SK-N-SH treated with all-trans-retinoic acid at 6 μM for 48 hours (cell line): Measurements from ENCODE around the gene DAD1.

Experiments
- ATAC-seq: fragments of 200-7000 bp; cut with Tn5 transposase; 3 replicates; pipeline ENCODE4 v1.9.1; 2020; ENCODE audit warnings: mild to moderate bottlenecking, moderate library complexity
- ARNTL ChIP-seq: fragments of 450-650 bp; formaldehyde crosslinking; IDR thresholded peaks from 2 replicates; pipeline ENCODE4 v1.5.0; 2020; ENCODE audit warnings: low read depth, mild to moderate bottlenecking, moderate library complexity, borderline replicate concordance
- BACH2 ChIP-seq: fragments of 250-450 bp; sonication (Bioruptor Pico); IDR thresholded peaks from 2 replicates; pipeline ENCODE4 v1.9.0; 2021; ENCODE audit warnings: mild to moderate bottlenecking, borderline replicate concordance
- CSDC2 ChIP-seq: fragments of 250-450 bp; sonication (Bioruptor Pico); IDR thresholded peaks from 2 replicates; pipeline ENCODE4 v1.5.0; 2020; ENCODE audit warnings: mild to moderate bottlenecking, moderate library complexity
- ESRRG ChIP-seq: fragments of 250-450 bp; sonication (Bioruptor Pico); IDR thresholded peaks from 2 replicates; pipeline ENCODE4 v1.6.1; 2021; ENCODE audit warnings: mild to moderate bottlenecking
- ISL1 ChIP-seq: fragments of 250-450 bp; sonication (Bioruptor Pico); IDR thresholded peaks from 2 replicates; pipeline ENCODE4 v2.1.2; 2022; ENCODE audit warnings: mild to moderate bottlenecking, moderate library complexity
- OSR1 ChIP-seq: fragments of 250-450 bp; sonication (Bioruptor Pico); IDR thresholded peaks from 2 replicates; pipeline ENCODE4 v1.8.0; 2022; ENCODE audit warnings: moderate library complexity, mild to moderate bottlenecking, inconsistent platforms
- RARB ChIP-seq: fragments of 250-450 bp; sonication (Bioruptor Pico); IDR thresholded peaks from 2 replicates; pipeline ENCODE4 v1.8.0; 2021; ENCODE audit warnings: mild to moderate bottlenecking, moderate library complexity
- SNAI2 ChIP-seq: fragments of 250-450 bp; sonication (Bioruptor Pico); IDR thresholded peaks from 2 replicates; pipeline ENCODE4 v1.5.0; 2020; ENCODE audit warnings: mild to moderate bottlenecking, moderate library complexity
- TCF4 ChIP-seq: fragments of 250-450 bp; sonication (Bioruptor Pico); IDR thresholded peaks from 2 replicates; pipeline ENCODE4 v1.8.0; 2021; ENCODE audit warnings: mild to moderate bottlenecking, moderate library complexity, borderline replicate concordance
- TOX ChIP-seq: fragments of 250-450 bp; sonication (Bioruptor Pico); IDR thresholded peaks from 2 replicates; pipeline ENCODE4 v1.8.0; 2021; ENCODE audit warnings: mild to moderate bottlenecking, moderate library complexity, borderline replicate concordance
- ZFP3 ChIP-seq: fragments of 250-450 bp; sonication (Bioruptor Pico); IDR thresholded peaks from 2 replicates; pipeline ENCODE4 v1.5.0; 2020; ENCODE audit warnings: mild to moderate bottlenecking, moderate library complexity
- ZFP30 ChIP-seq: fragments of 450-650 bp; formaldehyde crosslinking; IDR thresholded peaks from 2 replicates; pipeline ENCODE4 v1.5.0; 2022; ENCODE audit warnings: mild to moderate bottlenecking, moderate library complexity
- ZNF565 ChIP-seq: fragments of 450-650 bp; formaldehyde crosslinking; conservative IDR thresholded peaks from 2 replicates; pipeline ENCODE4 v1.5.0; 2020; ENCODE audit warnings: low read depth, mild to moderate bottlenecking, moderate library complexity
- ZNF70 ChIP-seq: fragments of 450-650 bp; formaldehyde crosslinking; IDR thresholded peaks from 2 replicates; pipeline ENCODE4 v1.5.0; 2020; ENCODE audit warnings: mild to moderate bottlenecking, moderate library complexity
- ZNF8 ChIP-seq: fragments of 450-650 bp; formaldehyde crosslinking; IDR thresholded peaks from 2 replicates; pipeline ENCODE4 v1.5.0; 2020; ENCODE audit warnings: mild to moderate bottlenecking, moderate library complexity
- TF ChIP-seq, protein P1 (sequence below): fragments of 250-450 bp; sonication (Bioruptor Pico); IDR thresholded peaks from 2 replicates; pipeline ENCODE4 v1.8.0; 2020; ENCODE audit warnings: mild to moderate bottlenecking, moderate library complexity, borderline replicate concordance
- TF ChIP-seq, protein P2 (sequence below): fragments of 250-450 bp; sonication (Bioruptor Pico); IDR thresholded peaks from 2 replicates; pipeline ENCODE4 v1.5.1; 2020; ENCODE audit warnings: low read depth, mild to moderate bottlenecking, moderate library complexity
- TF ChIP-seq, protein P3 (sequence below): fragments of 250-450 bp; sonication (Bioruptor Pico); IDR thresholded peaks from 2 replicates; pipeline ENCODE4 v1.5.1; 2021; ENCODE audit warnings: mild to moderate bottlenecking, moderate library complexity
- TF ChIP-seq, protein P4 (sequence below): fragments of 250-450 bp; sonication (Bioruptor Pico); IDR thresholded peaks from 2 replicates; pipeline ENCODE4 v1.8.0; 2021; ENCODE audit warnings: low read depth, mild to moderate bottlenecking, moderate library complexity, borderline replicate concordance
- TF ChIP-seq, protein P5 (sequence below): fragments of 250-450 bp; sonication (Bioruptor Pico); IDR thresholded peaks from 2 replicates; pipeline ENCODE4 v1.5.0; 2020; ENCODE audit warnings: mild to moderate bottlenecking, moderate library complexity

The DAD1 gene

DNA sequence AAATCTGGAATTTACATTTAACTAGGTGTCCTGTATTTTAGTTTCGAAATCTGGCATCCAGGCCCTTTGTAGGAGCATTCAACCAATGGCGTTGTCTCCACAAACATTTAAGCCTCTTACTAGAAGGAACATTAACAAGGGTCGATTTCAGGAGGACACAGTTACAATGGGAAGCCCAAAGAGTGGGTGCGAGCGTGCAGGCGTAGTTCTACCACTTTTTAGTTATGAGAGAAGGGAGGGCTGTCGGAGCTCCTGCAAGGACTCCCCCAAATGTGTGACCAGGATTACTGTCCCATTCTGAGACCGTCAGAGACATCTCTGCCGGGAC is 8.7 kb upstream of the DAD1 start:
- TF ChIP-seq ZNF70 (CRISPR knock-in tag) (peak; percentile 94), ZNF8 (CRISPR knock-in tag) (no peak)
- peak; percentile 13 for ATAC-seq

GRCh38 chr14:22597265-22597664 is 8.2 kb upstream of the DAD1 start:
- TF ChIP-seq ZNF70 (CRISPR knock-in tag) = no peak
- no peak for TF ChIP-seq TOX (CRISPR knock-in tag)
- no peak for TF ChIP-seq BACH2 (CRISPR knock-in tag)
- TF ChIP-seq, protein P1, sequence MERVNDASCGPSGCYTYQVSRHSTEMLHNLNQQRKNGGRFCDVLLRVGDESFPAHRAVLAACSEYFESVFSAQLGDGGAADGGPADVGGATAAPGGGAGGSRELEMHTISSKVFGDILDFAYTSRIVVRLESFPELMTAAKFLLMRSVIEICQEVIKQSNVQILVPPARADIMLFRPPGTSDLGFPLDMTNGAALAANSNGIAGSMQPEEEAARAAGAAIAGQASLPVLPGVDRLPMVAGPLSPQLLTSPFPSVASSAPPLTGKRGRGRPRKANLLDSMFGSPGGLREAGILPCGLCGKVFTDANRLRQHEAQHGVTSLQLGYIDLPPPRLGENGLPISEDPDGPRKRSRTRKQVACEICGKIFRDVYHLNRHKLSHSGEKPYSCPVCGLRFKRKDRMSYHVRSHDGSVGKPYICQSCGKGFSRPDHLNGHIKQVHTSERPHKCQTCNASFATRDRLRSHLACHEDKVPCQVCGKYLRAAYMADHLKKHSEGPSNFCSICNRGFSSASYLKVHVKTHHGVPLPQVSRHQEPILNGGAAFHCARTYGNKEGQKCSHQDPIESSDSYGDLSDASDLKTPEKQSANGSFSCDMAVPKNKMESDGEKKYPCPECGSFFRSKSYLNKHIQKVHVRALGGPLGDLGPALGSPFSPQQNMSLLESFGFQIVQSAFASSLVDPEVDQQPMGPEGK = no peak
- no peak for TF ChIP-seq ZFP3
- TF ChIP-seq OSR1 (CRISPR knock-in tag) = no peak
- TF ChIP-seq CSDC2 (CRISPR knock-in tag) = no peak
- TF ChIP-seq RARB (CRISPR knock-in tag) = no peak
- TF ChIP-seq, protein P2, sequence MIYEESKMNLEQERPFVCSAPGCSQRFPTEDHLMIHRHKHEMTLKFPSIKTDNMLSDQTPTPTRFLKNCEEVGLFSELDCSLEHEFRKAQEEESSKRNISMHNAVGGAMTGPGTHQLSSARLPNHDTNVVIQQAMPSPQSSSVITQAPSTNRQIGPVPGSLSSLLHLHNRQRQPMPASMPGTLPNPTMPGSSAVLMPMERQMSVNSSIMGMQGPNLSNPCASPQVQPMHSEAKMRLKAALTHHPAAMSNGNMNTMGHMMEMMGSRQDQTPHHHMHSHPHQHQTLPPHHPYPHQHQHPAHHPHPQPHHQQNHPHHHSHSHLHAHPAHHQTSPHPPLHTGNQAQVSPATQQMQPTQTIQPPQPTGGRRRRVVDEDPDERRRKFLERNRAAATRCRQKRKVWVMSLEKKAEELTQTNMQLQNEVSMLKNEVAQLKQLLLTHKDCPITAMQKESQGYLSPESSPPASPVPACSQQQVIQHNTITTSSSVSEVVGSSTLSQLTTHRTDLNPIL (CRISPR knock-in tag) = no peak
- TF ChIP-seq ESRRG (CRISPR knock-in tag) = no peak
- TF ChIP-seq ZNF8 (CRISPR knock-in tag) = no peak
- no peak for TF ChIP-seq SNAI2
- no peak for TF ChIP-seq ARNTL (CRISPR knock-in tag)
- TF ChIP-seq ZFP30 (CRISPR knock-in tag) = no peak
- TF ChIP-seq ZNF565 (CRISPR knock-in tag) = no peak
- TF ChIP-seq, protein P3, sequence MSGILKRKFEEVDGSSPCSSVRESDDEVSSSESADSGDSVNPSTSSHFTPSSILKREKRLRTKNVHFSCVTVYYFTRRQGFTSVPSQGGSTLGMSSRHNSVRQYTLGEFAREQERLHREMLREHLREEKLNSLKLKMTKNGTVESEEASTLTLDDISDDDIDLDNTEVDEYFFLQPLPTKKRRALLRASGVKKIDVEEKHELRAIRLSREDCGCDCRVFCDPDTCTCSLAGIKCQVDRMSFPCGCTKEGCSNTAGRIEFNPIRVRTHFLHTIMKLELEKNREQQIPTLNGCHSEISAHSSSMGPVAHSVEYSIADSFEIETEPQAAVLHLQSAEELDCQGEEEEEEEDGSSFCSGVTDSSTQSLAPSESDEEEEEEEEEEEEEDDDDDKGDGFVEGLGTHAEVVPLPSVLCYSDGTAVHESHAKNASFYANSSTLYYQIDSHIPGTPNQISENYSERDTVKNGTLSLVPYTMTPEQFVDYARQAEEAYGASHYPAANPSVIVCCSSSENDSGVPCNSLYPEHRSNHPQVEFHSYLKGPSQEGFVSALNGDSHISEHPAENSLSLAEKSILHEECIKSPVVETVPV (CRISPR knock-in tag) = no peak
- TF ChIP-seq, protein P4, sequence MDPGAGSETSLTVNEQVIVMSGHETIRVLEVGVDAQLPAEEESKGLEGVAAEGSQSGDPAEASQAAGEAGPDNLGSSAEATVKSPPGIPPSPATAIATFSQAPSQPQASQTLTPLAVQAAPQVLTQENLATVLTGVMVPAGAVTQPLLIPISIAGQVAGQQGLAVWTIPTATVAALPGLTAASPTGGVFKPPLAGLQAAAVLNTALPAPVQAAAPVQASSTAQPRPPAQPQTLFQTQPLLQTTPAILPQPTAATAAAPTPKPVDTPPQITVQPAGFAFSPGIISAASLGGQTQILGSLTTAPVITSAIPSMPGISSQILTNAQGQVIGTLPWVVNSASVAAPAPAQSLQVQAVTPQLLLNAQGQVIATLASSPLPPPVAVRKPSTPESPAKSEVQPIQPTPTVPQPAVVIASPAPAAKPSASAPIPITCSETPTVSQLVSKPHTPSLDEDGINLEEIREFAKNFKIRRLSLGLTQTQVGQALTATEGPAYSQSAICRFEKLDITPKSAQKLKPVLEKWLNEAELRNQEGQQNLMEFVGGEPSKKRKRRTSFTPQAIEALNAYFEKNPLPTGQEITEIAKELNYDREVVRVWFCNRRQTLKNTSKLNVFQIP (CRISPR knock-in tag) = no peak
- no peak for TF ChIP-seq ISL1
- TF ChIP-seq, protein P5, sequence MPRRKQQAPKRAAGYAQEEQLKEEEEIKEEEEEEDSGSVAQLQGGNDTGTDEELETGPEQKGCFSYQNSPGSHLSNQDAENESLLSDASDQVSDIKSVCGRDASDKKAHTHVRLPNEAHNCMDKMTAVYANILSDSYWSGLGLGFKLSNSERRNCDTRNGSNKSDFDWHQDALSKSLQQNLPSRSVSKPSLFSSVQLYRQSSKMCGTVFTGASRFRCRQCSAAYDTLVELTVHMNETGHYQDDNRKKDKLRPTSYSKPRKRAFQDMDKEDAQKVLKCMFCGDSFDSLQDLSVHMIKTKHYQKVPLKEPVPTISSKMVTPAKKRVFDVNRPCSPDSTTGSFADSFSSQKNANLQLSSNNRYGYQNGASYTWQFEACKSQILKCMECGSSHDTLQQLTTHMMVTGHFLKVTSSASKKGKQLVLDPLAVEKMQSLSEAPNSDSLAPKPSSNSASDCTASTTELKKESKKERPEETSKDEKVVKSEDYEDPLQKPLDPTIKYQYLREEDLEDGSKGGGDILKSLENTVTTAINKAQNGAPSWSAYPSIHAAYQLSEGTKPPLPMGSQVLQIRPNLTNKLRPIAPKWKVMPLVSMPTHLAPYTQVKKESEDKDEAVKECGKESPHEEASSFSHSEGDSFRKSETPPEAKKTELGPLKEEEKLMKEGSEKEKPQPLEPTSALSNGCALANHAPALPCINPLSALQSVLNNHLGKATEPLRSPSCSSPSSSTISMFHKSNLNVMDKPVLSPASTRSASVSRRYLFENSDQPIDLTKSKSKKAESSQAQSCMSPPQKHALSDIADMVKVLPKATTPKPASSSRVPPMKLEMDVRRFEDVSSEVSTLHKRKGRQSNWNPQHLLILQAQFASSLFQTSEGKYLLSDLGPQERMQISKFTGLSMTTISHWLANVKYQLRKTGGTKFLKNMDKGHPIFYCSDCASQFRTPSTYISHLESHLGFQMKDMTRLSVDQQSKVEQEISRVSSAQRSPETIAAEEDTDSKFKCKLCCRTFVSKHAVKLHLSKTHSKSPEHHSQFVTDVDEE = no peak
- ATAC-seq = no peak

- TF ChIP-seq, protein P2 (CRISPR knock-in tag) = no peak
- no peak for TF ChIP-seq ZFP3
- no peak for TF ChIP-seq TCF4
- TF ChIP-seq ZNF8 (CRISPR knock-in tag) = no peak
- no peak for ATAC-seq
These were observed 7.4 kb upstream of the DAD1 start for GRCh38 chr14:22596354-22596879.
